GM12878 (cell line): ENCODE results near the gene RGS6. TPM values are rescaled to one million over a fixed set of nuclear protein-coding genes. Genes with fewer than 3 reads are reported as not detected.

Experiments used
- ATF2 ChIP-seq: IDR thresholded peaks from 2 replicates; pipeline ENCODE4 v1.6.1; 2012; ENCODE audit warnings: low read length, inconsistent platforms
- CEBPZ ChIP-seq: fragments of 150-350 bp; IDR thresholded peaks from 2 replicates; pipeline ENCODE4 v1.6.1; 2016; ENCODE audit warnings: low read depth, low read length
- E2F4 ChIP-seq: IDR thresholded peaks from 2 replicates; pipeline ENCODE4 v1.6.1; 2012; ENCODE audit warnings: low read depth, low read length, improper control_type of control experiment
- FOXK2 ChIP-seq: fragments of 450-650 bp; IDR thresholded peaks from 2 replicates; pipeline ENCODE4 v1.6.1; 2017; ENCODE audit warnings: mild to moderate bottlenecking, moderate library complexity
- HDAC2 ChIP-seq: fragments of 200-600 bp; sonication (generic); IDR thresholded peaks from 2 replicates; pipeline ENCODE4 v1.6.1; 2017
- IKZF2 ChIP-seq, 2 experiments: fragments of 450-650 bp; IDR thresholded peaks; 2 replicates each; pipeline ENCODE4 v1.6.1; 2017; ENCODE audit warnings: mild to moderate bottlenecking in 2 of 2, moderate library complexity in 2 of 2
- MYB ChIP-seq: fragments of 150-350 bp; IDR thresholded peaks from 2 replicates; pipeline ENCODE4 v1.6.1; 2014; ENCODE audit warnings: mild to moderate bottlenecking, low read depth, low read length, borderline replicate concordance
- NBN ChIP-seq: fragments of 450-650 bp; IDR thresholded peaks from 2 replicates; pipeline ENCODE4 v1.6.1; 2016
- NFYB ChIP-seq: IDR thresholded peaks from 2 replicates; pipeline ENCODE4 v1.6.1; 2011; ENCODE audit warnings: low read depth, mild to moderate bottlenecking, low read length, improper control_type of control experiment, moderate library complexity; ENCODE audit not compliant: insufficient read depth
- NRF1 ChIP-seq: conservative IDR thresholded peaks from 2 replicates; pipeline ENCODE4 v1.6.1; 2011; ENCODE audit warnings: mild to moderate bottlenecking, low read depth, low read length, improper control_type of control experiment
- PAX5 ChIP-seq: IDR thresholded peaks from 2 replicates; pipeline ENCODE4 v1.6.1; 2011; ENCODE audit warnings: low read depth, low read length, borderline replicate concordance
- PBX3 ChIP-seq: IDR thresholded peaks from 2 replicates; pipeline ENCODE4 v1.6.1; 2011; ENCODE audit warnings: mild to moderate bottlenecking, low read depth, low read length, moderate library complexity; ENCODE audit not compliant: insufficient replicate concordance
- POU2F2 ChIP-seq: IDR thresholded peaks from 3 replicates; pipeline ENCODE4 v1.6.1; 2011; ENCODE audit warnings: low read depth, mild to moderate bottlenecking, low read length, borderline replicate concordance
- PRDM15 ChIP-seq: fragments of 450-650 bp; formaldehyde crosslinking; IDR thresholded peaks from 2 replicates; pipeline ENCODE4 v1.4.0; 2020; ENCODE audit warnings: mild to moderate bottlenecking, moderate library complexity
- RUNX3 ChIP-seq: IDR thresholded peaks from 2 replicates; pipeline ENCODE4 v1.6.1; 2012; ENCODE audit warnings: low read length, inconsistent platforms
- SMARCA5 ChIP-seq: fragments of 450-650 bp; IDR thresholded peaks from 2 replicates; pipeline ENCODE4 v1.6.1; 2017; ENCODE audit warnings: mild to moderate bottlenecking
- SUPT20H ChIP-seq: IDR thresholded peaks from 2 replicates; pipeline ENCODE4 v1.6.1; 2011; ENCODE audit warnings: low read depth, mild to moderate bottlenecking, low read length, moderate library complexity, borderline replicate concordance; ENCODE audit not compliant: control insufficient read depth
- TCF12 ChIP-seq: IDR thresholded peaks from 2 replicates; pipeline ENCODE4 v1.6.1; 2011; ENCODE audit warnings: low read depth, mild to moderate bottlenecking, low read length
- YY1 ChIP-seq: IDR thresholded peaks from 2 replicates; pipeline ENCODE4 v1.6.1; 2011; ENCODE audit warnings: low read depth, mild to moderate bottlenecking, low read length
- ZNF384 ChIP-seq: IDR thresholded peaks from 2 replicates; pipeline ENCODE4 v1.6.1; 2012; ENCODE audit warnings: low read depth, mild to moderate bottlenecking, low read length, improper control_type of control experiment, borderline replicate concordance
- polyA plus RNA-seq, 11 experiments: library from polyadenylated mRNA; depleted of rRNA in 4 of 11; unstranded in 6 of 11; stranded (reverse) in 5 of 11; fragments of >200 nt; fragmentation: Nextera tagmentation in 4 of 11; fragmentation: Illumina TruSeq in 1 of 11; extraction: Ambion mirVana in 4 of 11; extraction: Trizol in 1 of 11; gene quantifications; 1 replicate in 1 of 11; 2 replicates in 10 of 11; pipeline versions ENCODE4 v1.2.1 to v1.2.3, GENCODE V29; 2011 to 2016; ENCODE audit warnings: inconsistent platforms in 2 of 11, missing spikeins in 2 of 11, low read depth in 1 of 11
- total RNA-seq, 4 experiments: library from RNA; depleted of rRNA in 3 of 4; stranded (reverse); fragments of >200 nt in 3 of 4; fragmentation: Illumina TruSeq in 1 of 4; extraction: Trizol in 1 of 4; gene quantifications; 2 replicates each; pipeline versions ENCODE4 v1.2.1 to v1.2.3, GENCODE V29; 2013 to 2021

The RGS6 gene
- total and polyA plus RNA-seq, 10 of the 15 experiments (the other 5 are each of a cell fraction or from before 2014, with no cell fraction given): 3.9 to 18.1 (median 12.4) TPM

GRCh38 chr14:72182708-72183432, 250.6 kb downstream of the RGS6 start (continued):
- TF ChIP-seq PBX3: no peak
- no peak for TF ChIP-seq MYB
- TF ChIP-seq TCF12: no peak
- no peak for TF ChIP-seq PAX5
- no peak for TF ChIP-seq PRDM15 (CRISPR knock-in tag)
- TF ChIP-seq NRF1: no peak
- TF ChIP-seq SUPT20H: no peak
- peak; percentile 75; the same call in 1 of the 2 replicates for TF ChIP-seq RUNX3
- TF ChIP-seq NBN: 0 out of 2 replicates have a peak, but pooled peaks have one; percentile 36
- TF ChIP-seq YY1: no peak
- TF ChIP-seq NFYB: no peak
- TF ChIP-seq IKZF2 (IDR thresholded peaks at IDR 0.05): peak; percentile 37 to 46; a peak in 2 of 4 replicates
- no peak for TF ChIP-seq SMARCA5
- no peak for TF ChIP-seq POU2F2
- TF ChIP-seq ATF2: no peak
- TF ChIP-seq E2F4: no peak
- no peak for TF ChIP-seq ZNF384
- no peak for TF ChIP-seq HDAC2
- no peak for TF ChIP-seq FOXK2
- no peak for TF ChIP-seq CEBPZ
